PC-3 (cell line): ENCODE measurements around the gene RXRA. TPM values are rescaled to one million over a fixed set of nuclear protein-coding genes. Genes with fewer than 3 reads are reported as not detected.

ENCODE experiments used
- ATAC-seq: fragments of 200-7000 bp; cut with Tn5 transposase; 2 replicates; pipeline ENCODE4 v1.9.1; 2020; ENCODE audit warnings: mild to moderate bottlenecking, moderate library complexity
- BruUV-seq: library from RNA; stranded (reverse); fragments of 400-500 nt; replicated peaks from 2 replicates; lab custom pipeline; 2021; lab: Mats Ljungman, UMichigan
- CTCF ChIA-PET: fragments of 300-600 bp; sonication (Branson Sonifier 250); formaldehyde crosslinking; loops from one replicate; lab custom pipeline; 2022; ENCODE audit warnings: antibody characterized with exemption; lab: Charles Lee
- POLR2A ChIA-PET: fragments of 300-600 bp; sonication (Branson Sonifier 250); formaldehyde crosslinking; loops from one replicate; lab custom pipeline; 2022; ENCODE audit warnings: antibody characterized with exemption; ENCODE audit not compliant: unreplicated experiment; lab: Charles Lee
- DNase-seq: peaks from one replicate; pipeline ENCODE4 v3.0.0-alpha.2; 2015
- H2AFZ ChIP-seq: fragments of 300-600 bp; sonication (generic); 2 replicates; pipeline ENCODE4 v1.6.0; 2016; ENCODE audit warnings: antibody characterized with exemption, low read length
- H3F3A ChIP-seq: fragments of 300-600 bp; sonication (generic); one replicate; pipeline ENCODE4 v1.6.0; 2017; ENCODE audit warnings: antibody characterized with exemption, low read length, control low read depth, mild to moderate bottlenecking; ENCODE audit not compliant: unreplicated experiment
- H3K27ac ChIP-seq: fragments of 300-600 bp; sonication (generic); 2 replicates; pipeline ENCODE4 v1.5.1; 2016; ENCODE audit warnings: mild to moderate bottlenecking, low read length
- H3K27me3 ChIP-seq: fragments of 300-600 bp; sonication (generic); 2 replicates; pipeline ENCODE4 v1.6.1; 2016; ENCODE audit warnings: low read length, mixed read lengths
- H3K36me3 ChIP-seq: fragments of 300-600 bp; sonication (generic); 2 replicates; pipeline ENCODE4 v1.6.1; 2016; ENCODE audit warnings: low read depth, mixed run types, low read length, mixed read lengths
- H3K4me1 ChIP-seq: fragments of 300-600 bp; sonication (generic); 2 replicates; pipeline ENCODE4 v1.5.1; 2016; ENCODE audit warnings: low read length; ENCODE audit not compliant: insufficient read depth
- H3K4me2 ChIP-seq: fragments of 300-600 bp; sonication (generic); 2 replicates; pipeline ENCODE4 v1.6.0; 2016; ENCODE audit warnings: low read length
- H3K4me3 ChIP-seq: fragments of 300-600 bp; sonication (generic); 2 replicates; pipeline ENCODE4 v1.5.1; 2016; ENCODE audit warnings: mild to moderate bottlenecking, low read length, mixed read lengths
- H3K79me2 ChIP-seq: fragments of 300-600 bp; sonication (generic); 2 replicates; pipeline ENCODE4 v1.6.1; 2017; ENCODE audit warnings: low read length, mixed read lengths
- H3K9ac ChIP-seq: fragments of 300-600 bp; sonication (generic); 2 replicates; pipeline ENCODE4 v1.6.0; 2016; ENCODE audit warnings: mild to moderate bottlenecking, low read length
- H3K9me2 ChIP-seq: fragments of 300-600 bp; sonication (generic); replicated peaks from 2 replicates; pipeline ENCODE4 v1.6.1; 2016; ENCODE audit warnings: mixed run types, low read length, mixed read lengths
- H3K9me3 ChIP-seq: fragments of 300-600 bp; sonication (generic); 2 replicates; pipeline ENCODE4 v1.6.1; 2016; ENCODE audit warnings: low read length, mixed read lengths
- H4K20me1 ChIP-seq: fragments of 300-600 bp; sonication (generic); 2 replicates; pipeline ENCODE4 v1.6.1; 2016; ENCODE audit warnings: low read length, mixed read lengths
- EZH2 ChIP-seq: fragments of 300-600 bp; sonication (generic); IDR thresholded peaks from one replicate; pipeline ENCODE4 v1.6.1; 2017; ENCODE audit warnings: antibody characterized with exemption, mild to moderate bottlenecking, low read length; ENCODE audit not compliant: unreplicated experiment
- EZH2phosphoT487 ChIP-seq: fragments of 300-600 bp; sonication (generic); IDR thresholded peaks from 2 replicates; pipeline ENCODE4 v1.6.1; 2018; ENCODE audit warnings: mild to moderate bottlenecking, antibody characterized with exemption, low read length, borderline replicate concordance
- intact Hi-C: fragments of 100-400 bp; cut with micrococcal nuclease; formaldehyde crosslinking; loops from 2 replicates; pipeline ENCODE4 v1.9.0; 2023
- total RNA-seq: library from RNA; depleted of rRNA; stranded (reverse); fragments of >200 nt; gene quantifications from 2 replicates; pipeline ENCODE4 v1.2.3, GENCODE V29; 2014
- TF ChIP-seq, protein P1 (sequence below): fragments of 300-600 bp; sonication (generic); conservative IDR thresholded peaks from 2 replicates; pipeline ENCODE4 v1.5.1; 2017; ENCODE audit warnings: antibody characterized with exemption, low read depth, mild to moderate bottlenecking, low read length

RXRA gene
- total RNA-seq, 1 experiment from 2014 or later = 17.5 TPM

DNA sequence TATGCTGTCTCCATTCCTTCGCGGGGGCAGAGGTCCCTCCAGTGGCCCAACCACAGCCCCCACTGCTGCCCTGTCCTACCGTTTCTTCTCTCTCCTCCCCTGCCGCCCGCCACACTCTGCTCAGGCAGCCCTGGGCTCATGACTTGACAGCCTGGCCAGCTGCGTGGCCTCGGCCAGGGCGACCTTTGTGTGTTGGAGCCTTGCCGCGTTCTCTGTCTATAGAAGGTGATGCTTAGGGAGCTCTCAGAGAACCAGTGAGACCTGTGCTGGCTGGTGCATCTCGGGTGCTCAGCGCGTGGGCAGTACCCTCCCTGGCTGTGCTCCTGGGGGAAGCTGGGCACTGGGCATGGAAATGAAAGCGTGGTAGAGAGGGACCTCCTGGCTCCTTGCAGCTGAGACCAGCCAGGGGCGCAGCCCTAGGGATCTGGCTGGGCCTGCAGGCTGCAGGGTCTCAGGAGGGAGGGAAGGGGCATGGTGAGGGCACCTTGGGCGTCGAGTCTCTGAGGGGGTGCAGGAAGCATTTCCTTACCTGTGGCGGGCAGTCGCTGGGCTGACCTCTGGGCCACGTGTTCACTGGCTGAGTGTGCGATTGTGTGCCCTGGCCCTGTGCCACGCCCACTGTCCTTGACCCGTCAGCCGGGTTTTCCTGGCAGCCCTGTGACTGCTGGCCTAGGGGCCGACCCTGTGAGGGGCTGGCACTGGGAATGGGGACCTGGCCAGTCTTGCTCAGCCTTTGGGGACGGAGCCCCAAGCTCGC is 50.3 kb downstream of the RXRA start:
- H3K9me3 ChIP-seq = no peaks in the 10 kb centered on the region
- no peaks in the 10 kb centered on the region for H4K20me1 ChIP-seq
- peaks cover 63% of the 10 kb centered on the region for H3K79me2 ChIP-seq
- no peak overlapping the region for H3K9ac ChIP-seq
- H3K4me2 ChIP-seq = no peak overlapping the region
- BruUV-seq = no TSS peak
- H3K36me3 ChIP-seq = no peaks in the 10 kb centered on the region; the same call in 1 of the 2 replicates
- no peak overlapping the region for H3K4me3 ChIP-seq
- intact Hi-C loops = no loop called here
- ChIA-PET CTCF (no interaction called here), POLR2A (no interaction called here)
- TF ChIP-seq EZH2phosphoT487 (no peak), EZH2 (no peak)
- TF ChIP-seq, protein P1, sequence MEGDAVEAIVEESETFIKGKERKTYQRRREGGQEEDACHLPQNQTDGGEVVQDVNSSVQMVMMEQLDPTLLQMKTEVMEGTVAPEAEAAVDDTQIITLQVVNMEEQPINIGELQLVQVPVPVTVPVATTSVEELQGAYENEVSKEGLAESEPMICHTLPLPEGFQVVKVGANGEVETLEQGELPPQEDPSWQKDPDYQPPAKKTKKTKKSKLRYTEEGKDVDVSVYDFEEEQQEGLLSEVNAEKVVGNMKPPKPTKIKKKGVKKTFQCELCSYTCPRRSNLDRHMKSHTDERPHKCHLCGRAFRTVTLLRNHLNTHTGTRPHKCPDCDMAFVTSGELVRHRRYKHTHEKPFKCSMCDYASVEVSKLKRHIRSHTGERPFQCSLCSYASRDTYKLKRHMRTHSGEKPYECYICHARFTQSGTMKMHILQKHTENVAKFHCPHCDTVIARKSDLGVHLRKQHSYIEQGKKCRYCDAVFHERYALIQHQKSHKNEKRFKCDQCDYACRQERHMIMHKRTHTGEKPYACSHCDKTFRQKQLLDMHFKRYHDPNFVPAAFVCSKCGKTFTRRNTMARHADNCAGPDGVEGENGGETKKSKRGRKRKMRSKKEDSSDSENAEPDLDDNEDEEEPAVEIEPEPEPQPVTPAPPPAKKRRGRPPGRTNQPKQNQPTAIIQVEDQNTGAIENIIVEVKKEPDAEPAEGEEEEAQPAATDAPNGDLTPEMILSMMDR = no peak
- ATAC-seq (no peak), DNase-seq (no peak)
- H3K9me2 ChIP-seq = no peaks in the 10 kb centered on the region
- H3K4me1 ChIP-seq = peaks cover 41% of the 10 kb centered on the region
- H3F3A ChIP-seq = no peaks in the 10 kb centered on the region
- H3K27ac ChIP-seq = no peak overlapping the region
- no peaks in the 10 kb centered on the region for H3K27me3 ChIP-seq
- no peak overlapping the region for H2AFZ ChIP-seq

DNA sequence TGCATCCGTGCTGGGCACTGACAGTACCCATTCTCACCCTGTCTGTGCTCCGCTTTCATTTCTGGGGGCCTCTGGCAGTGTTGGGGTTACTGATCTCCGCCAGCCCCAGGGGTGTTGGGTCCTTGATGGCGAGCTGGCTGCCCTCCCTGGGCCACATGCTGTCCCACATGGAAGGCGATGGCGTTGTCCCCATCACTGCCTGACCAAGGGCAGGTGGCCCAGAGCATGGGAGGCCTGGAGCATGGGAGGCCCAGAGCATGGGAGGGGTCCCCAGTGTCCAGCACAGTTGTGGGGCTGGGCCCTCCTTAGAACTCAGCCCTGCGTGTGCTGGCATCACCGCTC is 50.9 kb downstream of the RXRA start:
- Histone ChIP-seq H3K9me2 (no peaks in the 10 kb centered on the region), H3K79me2 (peaks cover 67% of the 10 kb centered on the region), H3K9me3 (no peaks in the 10 kb centered on the region), H3F3A (no peaks in the 10 kb centered on the region), H3K27ac (no peak overlapping the region), H3K36me3 (no peaks in the 10 kb centered on the region; the same call in 1 of the 2 replicates), H3K4me2 (no peak overlapping the region), H3K9ac (no peak overlapping the region), H4K20me1 (no peaks in the 10 kb centered on the region), H2AFZ (no peak overlapping the region), H3K4me3 (no peak overlapping the region), H3K27me3 (no peaks in the 10 kb centered on the region), H3K4me1 (peaks cover 41% of the 10 kb centered on the region)
- intact Hi-C loops = no loop called here
- BruUV-seq = no TSS peak
- no peak for ATAC-seq
- TF ChIP-seq EZH2 = no peak
- TF ChIP-seq, protein P1 = no peak
- TF ChIP-seq EZH2phosphoT487 = no peak
- DNase-seq = no peak
- ChIA-PET CTCF (interaction anchor here (0.6 kb wide), 1 partner anchor 11 kb away, joined by 6 read pairs; no protein-coding TSS in a partner anchor), POLR2A (no interaction called here)

DNA sequence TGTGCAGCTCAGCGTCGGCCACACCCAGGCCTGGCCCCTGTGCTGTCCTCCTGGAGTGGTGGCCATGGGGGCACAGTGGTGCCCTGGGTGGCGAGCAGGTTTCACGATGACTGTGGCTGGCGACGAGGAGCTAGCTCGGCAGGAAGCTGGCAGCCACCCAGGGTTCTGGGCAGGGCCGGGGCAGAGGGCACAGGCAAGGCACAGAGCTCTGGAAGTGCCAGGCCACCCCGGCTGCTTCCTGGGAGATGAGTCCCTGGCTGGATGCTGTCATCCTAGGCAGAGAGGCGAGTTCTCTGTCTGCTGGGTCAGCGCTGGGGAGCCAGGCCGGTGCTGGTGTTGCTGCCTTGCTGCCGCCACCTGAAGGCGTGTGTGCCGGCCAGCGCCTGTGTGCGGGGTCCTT is 51.7 kb downstream of the RXRA start:
- no peaks in the 10 kb centered on the region for H3K9me3 ChIP-seq
- no TSS peak for BruUV-seq
- H4K20me1 ChIP-seq = no peaks in the 10 kb centered on the region
- peak overlapping the region; percentile 30; the same call in 1 of the 2 replicates for H3K4me3 ChIP-seq
- H3K27ac ChIP-seq = peak overlapping the region; percentile 85
- POLR2A ChIA-PET = interaction anchor here (0.6 kb wide), 1 partner anchor 53 kb away, joined by 5 read pairs; no protein-coding TSS in a partner anchor
- no peaks in the 10 kb centered on the region for H3K27me3 ChIP-seq
- no peaks in the 10 kb centered on the region; the same call in 1 of the 2 replicates for H3K36me3 ChIP-seq
- H3K4me2 ChIP-seq = peak overlapping the region; percentile 76
- peaks cover 68% of the 10 kb centered on the region for H3K79me2 ChIP-seq
- TF ChIP-seq EZH2phosphoT487 (no peak), EZH2 (no peak)
- TF ChIP-seq, protein P1 = no peak
- CTCF ChIA-PET = interaction anchor here (0.8 kb wide), 1 partner anchor 66 kb away, joined by 3 read pairs; no protein-coding TSS in a partner anchor
- DNase-seq (peak; percentile 75), ATAC-seq (peak; percentile 68)
- H3K9me2 ChIP-seq = no peaks in the 10 kb centered on the region
- H2AFZ ChIP-seq = no peak overlapping the region
- H3K4me1 ChIP-seq = peaks cover 41% of the 10 kb centered on the region
- intact Hi-C loops = loop anchor here (2.0 kb wide), 1 partner anchor 65 kb away; no protein-coding TSS in a partner anchor
- H3K9ac ChIP-seq = peak overlapping the region; percentile 48
- no peaks in the 10 kb centered on the region for H3F3A ChIP-seq
